AG09309 (cell line): Measurements from ENCODE around the gene NEGR1.
A peak's percentile ranks its signal among the peaks of the same experiment; 100 is the strongest.

Source experiments
- DNase-seq: peaks from one replicate; pipeline ENCODE4 v3.0.0-alpha.2; 2010; ENCODE audit warnings: low read depth
- H3K4me3 ChIP-seq: 2 replicates; pipeline ENCODE4 v1.5.1; 2011; ENCODE audit warnings: mild to moderate bottlenecking, low read depth, low read length, moderate library complexity; ENCODE audit not compliant: control insufficient read depth
- CTCF ChIP-seq: IDR thresholded peaks from 2 replicates; pipeline ENCODE4 v1.5.1; 2011; ENCODE audit warnings: mild to moderate bottlenecking, low read depth, low read length, inconsistent platforms; ENCODE audit not compliant: insufficient read depth, control insufficient read depth; ENCODE audit errors: missing control alignments

The NEGR1 gene

GRCh38 chr1:71473331-71473730, 809.0 kb downstream of the NEGR1 start:
- TF ChIP-seq CTCF: no peak
- DNase-seq: no peak
- no peak overlapping the region for H3K4me3 ChIP-seq

- no peak for TF ChIP-seq CTCF
- no peak for DNase-seq
- no peak overlapping the region for H3K4me3 ChIP-seq
These were observed 817.2 kb downstream of the NEGR1 start for GRCh38 chr1:71465093-71465492.

- no peak for TF ChIP-seq CTCF
These were observed 818.3 kb downstream of the NEGR1 start for GRCh38 chr1:71464016-71464415.

GRCh38 chr1:71463144-71463543, 819.2 kb downstream of the NEGR1 start:
- TF ChIP-seq CTCF: no peak
- H3K4me3 ChIP-seq: no peak overlapping the region
- DNase-seq: peak; percentile 1

More at GRCh38 chr1:71464016-71464415, 818.3 kb downstream of the NEGR1 start:
- H3K4me3 ChIP-seq: no peak overlapping the region
- peak; percentile 7 for DNase-seq

- TF ChIP-seq CTCF: no peak
- H3K4me3 ChIP-seq: no peak overlapping the region
- DNase-seq: no peak
These were observed 820.1 kb downstream of the NEGR1 start for GRCh38 chr1:71462247-71462646.

GRCh38 chr1:71461416-71461815, 820.9 kb downstream of the NEGR1 start:
- no peak overlapping the region for H3K4me3 ChIP-seq
- DNase-seq: no peak
- no peak for TF ChIP-seq CTCF

GRCh38 chr1:71448444-71448843, 833.9 kb downstream of the NEGR1 start:
- H3K4me3 ChIP-seq: no peak overlapping the region
- TF ChIP-seq CTCF: no peak
- DNase-seq: no peak
